Measurements from ENCODE around the gene TOM1L2.
"Not testable (repeated sequence)": the region's sequence is repeated elsewhere in the genome, so short reads cannot be mapped to it uniquely, and the experiment has no call there.

Gene TOM1L2

GRCh38 chr17:17944743-17945142, 27.5 kb downstream of the TOM1L2 start:
- no peak for DNase-seq (ENCODE audit: extremely low read depth in 1 of 2, low read depth in 1 of 2)

- no peak for DNase-seq (ENCODE audit: extremely low read depth in 1 of 2, low read depth in 1 of 2)
These were observed 28.0 kb downstream of the TOM1L2 start for GRCh38 chr17:17944242-17944641.

- no peak for DNase-seq (ENCODE audit: extremely low read depth in 1 of 2, low read depth in 1 of 2)
These were observed 28.8 kb downstream of the TOM1L2 start for GRCh38 chr17:17943281-17943984.

GRCh38 chr17:17942846-17943245, 29.4 kb downstream of the TOM1L2 start:
- DNase-seq (ENCODE audit: extremely low read depth in 1 of 2, low read depth in 1 of 2) = no peak

GRCh38 chr17:17941015-17941414, 31.2 kb downstream of the TOM1L2 start:
- no peak for DNase-seq (ENCODE audit: extremely low read depth in 1 of 2, low read depth in 1 of 2)

GRCh38 chr17:17940441-17940911, 31.7 kb downstream of the TOM1L2 start:
- DNase-seq (ENCODE audit: extremely low read depth in 1 of 2, low read depth in 1 of 2) = no peak

- DNase-seq (ENCODE audit: extremely low read depth in 1 of 2, low read depth in 1 of 2) = not testable (repeated sequence)
These were observed 32.3 kb downstream of the TOM1L2 start for GRCh38 chr17:17939941-17940340.

- no peak for DNase-seq (ENCODE audit: extremely low read depth in 1 of 2, low read depth in 1 of 2)
These were observed 33.7 kb downstream of the TOM1L2 start for GRCh38 chr17:17938388-17939107.

GRCh38 chr17:17937958-17938357, 34.2 kb downstream of the TOM1L2 start:
- no peak for DNase-seq (ENCODE audit: extremely low read depth in 1 of 2, low read depth in 1 of 2)

- no peak for DNase-seq (ENCODE audit: extremely low read depth in 1 of 2, low read depth in 1 of 2)
These were observed 34.9 kb downstream of the TOM1L2 start for GRCh38 chr17:17937201-17937853.

- no peak for DNase-seq (ENCODE audit: extremely low read depth in 1 of 2, low read depth in 1 of 2)
These were observed 36.6 kb downstream of the TOM1L2 start for GRCh38 chr17:17935321-17936271.

- no peak for DNase-seq (ENCODE audit: extremely low read depth in 1 of 2, low read depth in 1 of 2)
These were observed 37.4 kb downstream of the TOM1L2 start for GRCh38 chr17:17934806-17935205.

- DNase-seq (ENCODE audit: extremely low read depth in 1 of 2, low read depth in 1 of 2) = no peak
These were observed 38.0 kb downstream of the TOM1L2 start for GRCh38 chr17:17934214-17934613.

GRCh38 chr17:17933775-17934174, 38.4 kb downstream of the TOM1L2 start:
- DNase-seq (ENCODE audit: extremely low read depth in 1 of 2, low read depth in 1 of 2) = no peak

- no peak for DNase-seq (ENCODE audit: extremely low read depth in 1 of 2, low read depth in 1 of 2)
These were observed 41.0 kb downstream of the TOM1L2 start for GRCh38 chr17:17931159-17931558.

GRCh38 chr17:17930674-17931073, 41.5 kb downstream of the TOM1L2 start:
- no peak for DNase-seq (ENCODE audit: extremely low read depth in 1 of 2, low read depth in 1 of 2)

GRCh38 chr17:17929655-17930380, 42.4 kb downstream of the TOM1L2 start:
- no peak for DNase-seq (ENCODE audit: extremely low read depth in 1 of 2, low read depth in 1 of 2)

GRCh38 chr17:17928398-17929287, 43.6 kb downstream of the TOM1L2 start:
- no peak for DNase-seq (ENCODE audit: extremely low read depth in 1 of 2, low read depth in 1 of 2)

GRCh38 chr17:17926840-17927449, 45.3 kb downstream of the TOM1L2 start:
- DNase-seq (ENCODE audit: extremely low read depth in 1 of 2, low read depth in 1 of 2) = no peak

Data from activated CD8-positive, alpha-beta memory T cell treated with anti-CD3 and anti-CD28 coated beads for 1 hour (primary cell).